SU-DHL-6 (cell line): ENCODE data around the gene DNAH5.

ENCODE experiments used
- EZH2phosphoT487 ChIP-seq: fragments of 200-600 bp; sonication (generic), shearing (Covaris generic); conservative IDR thresholded peaks from 2 replicates; pipeline ENCODE4 v1.6.1; 2018; ENCODE audit warnings: mild to moderate bottlenecking, antibody characterized with exemption, low read length, moderate library complexity, mixed read lengths
- TF ChIP-seq, protein P1 (sequence below): fragments of 200-600 bp; sonication (generic); IDR thresholded peaks from one replicate; pipeline ENCODE4 v1.5.1; 2017; ENCODE audit warnings: antibody characterized with exemption, mild to moderate bottlenecking, low read length, moderate library complexity; ENCODE audit not compliant: insufficient read depth, poor library complexity, severe bottlenecking

DNA sequence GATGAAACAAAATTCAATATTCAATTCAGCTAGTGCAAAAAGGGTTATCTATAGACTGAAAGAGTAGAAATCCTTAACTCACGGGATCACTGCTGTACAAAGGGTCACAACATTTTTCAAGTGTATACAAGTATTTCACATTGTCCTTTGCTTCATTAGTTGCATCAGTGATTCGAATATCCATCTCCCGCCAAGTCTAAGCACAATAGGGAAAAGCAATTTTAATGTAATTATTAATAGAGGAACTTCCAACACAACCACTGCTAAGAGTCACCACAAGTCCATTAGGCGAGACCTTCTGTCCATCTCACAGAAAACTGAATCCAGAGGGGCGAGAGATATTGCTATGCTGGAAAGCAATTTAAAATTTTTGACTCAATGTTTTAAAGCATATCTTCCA, 27.4 kb downstream of the DNAH5 start:
- TF ChIP-seq, protein P1, sequence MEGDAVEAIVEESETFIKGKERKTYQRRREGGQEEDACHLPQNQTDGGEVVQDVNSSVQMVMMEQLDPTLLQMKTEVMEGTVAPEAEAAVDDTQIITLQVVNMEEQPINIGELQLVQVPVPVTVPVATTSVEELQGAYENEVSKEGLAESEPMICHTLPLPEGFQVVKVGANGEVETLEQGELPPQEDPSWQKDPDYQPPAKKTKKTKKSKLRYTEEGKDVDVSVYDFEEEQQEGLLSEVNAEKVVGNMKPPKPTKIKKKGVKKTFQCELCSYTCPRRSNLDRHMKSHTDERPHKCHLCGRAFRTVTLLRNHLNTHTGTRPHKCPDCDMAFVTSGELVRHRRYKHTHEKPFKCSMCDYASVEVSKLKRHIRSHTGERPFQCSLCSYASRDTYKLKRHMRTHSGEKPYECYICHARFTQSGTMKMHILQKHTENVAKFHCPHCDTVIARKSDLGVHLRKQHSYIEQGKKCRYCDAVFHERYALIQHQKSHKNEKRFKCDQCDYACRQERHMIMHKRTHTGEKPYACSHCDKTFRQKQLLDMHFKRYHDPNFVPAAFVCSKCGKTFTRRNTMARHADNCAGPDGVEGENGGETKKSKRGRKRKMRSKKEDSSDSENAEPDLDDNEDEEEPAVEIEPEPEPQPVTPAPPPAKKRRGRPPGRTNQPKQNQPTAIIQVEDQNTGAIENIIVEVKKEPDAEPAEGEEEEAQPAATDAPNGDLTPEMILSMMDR: no peak
- no peak for TF ChIP-seq EZH2phosphoT487
